ENCODE data around the gene CSNK2A1.
A peak's percentile ranks its signal among the peaks of the same experiment; 100 is the strongest.
"Not testable (repeated sequence)": the region's sequence is repeated elsewhere in the genome, so short reads cannot be mapped to it uniquely, and the experiment has no call there.

The CSNK2A1 gene

DNA sequence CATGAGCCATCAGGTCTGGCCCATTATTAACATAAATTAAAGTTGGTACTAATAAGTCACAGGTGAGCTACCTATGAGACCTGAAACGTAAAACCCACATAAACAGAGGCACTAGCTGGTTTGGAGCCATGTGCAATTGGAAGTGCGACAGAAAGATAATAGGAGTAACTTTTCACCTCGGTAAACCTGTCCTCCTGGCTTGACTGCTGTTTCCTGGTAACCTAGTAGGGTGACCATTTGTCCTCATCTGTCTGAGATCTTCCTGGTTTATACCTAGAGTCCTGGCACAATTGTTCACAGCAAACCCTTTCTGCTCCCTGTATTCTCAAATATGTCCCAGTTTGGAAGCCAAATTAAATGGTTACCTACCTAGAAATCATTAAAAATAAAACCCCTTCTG lies 88.6 kb downstream of the CSNK2A1 start:
- DNase-seq (ENCODE audit: low spot score) = no peak

GRCh38 chr20:452021-452420 lies 91.6 kb downstream of the CSNK2A1 start:
- not testable (repeated sequence) for DNase-seq (ENCODE audit: low spot score)

DNA sequence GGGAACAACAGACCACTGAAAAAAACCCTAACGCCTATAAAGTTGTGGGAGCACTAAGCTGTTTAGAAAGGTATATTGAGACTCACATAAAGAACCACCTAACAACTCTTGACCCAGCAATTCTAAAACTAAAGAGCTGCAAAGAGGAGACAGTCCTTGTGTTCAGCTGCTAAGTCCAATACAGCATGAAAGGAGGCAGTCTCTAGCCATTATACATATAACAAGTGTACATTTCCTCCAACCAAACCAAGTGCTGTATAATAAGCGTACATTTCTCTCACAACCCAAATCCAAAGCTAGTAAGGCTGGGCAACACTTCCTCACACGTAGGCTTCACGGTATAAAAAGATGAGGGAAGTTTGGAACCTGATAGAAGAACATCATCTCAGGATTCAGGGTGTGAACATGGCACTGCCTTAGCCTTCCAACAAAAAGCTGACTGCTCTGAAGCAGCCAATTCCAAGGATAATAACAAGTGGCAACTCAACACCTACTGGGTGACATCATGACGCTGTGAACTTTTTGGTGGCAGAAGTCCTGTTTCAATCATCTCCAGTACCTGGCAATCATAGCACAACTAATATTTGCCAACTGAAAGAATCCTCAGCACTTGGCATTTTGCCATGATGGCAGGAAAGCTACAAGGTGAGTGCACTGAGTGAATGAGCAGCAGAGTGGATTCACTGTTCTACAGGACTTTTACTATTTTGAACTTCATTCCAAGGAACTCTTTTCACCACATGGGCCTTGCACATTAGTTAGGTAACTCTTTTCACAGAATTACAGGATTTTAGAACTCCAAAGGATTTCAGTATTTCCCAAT lies 97.9 kb downstream of the CSNK2A1 start:
- no peak for DNase-seq (ENCODE audit: low spot score)

DNA sequence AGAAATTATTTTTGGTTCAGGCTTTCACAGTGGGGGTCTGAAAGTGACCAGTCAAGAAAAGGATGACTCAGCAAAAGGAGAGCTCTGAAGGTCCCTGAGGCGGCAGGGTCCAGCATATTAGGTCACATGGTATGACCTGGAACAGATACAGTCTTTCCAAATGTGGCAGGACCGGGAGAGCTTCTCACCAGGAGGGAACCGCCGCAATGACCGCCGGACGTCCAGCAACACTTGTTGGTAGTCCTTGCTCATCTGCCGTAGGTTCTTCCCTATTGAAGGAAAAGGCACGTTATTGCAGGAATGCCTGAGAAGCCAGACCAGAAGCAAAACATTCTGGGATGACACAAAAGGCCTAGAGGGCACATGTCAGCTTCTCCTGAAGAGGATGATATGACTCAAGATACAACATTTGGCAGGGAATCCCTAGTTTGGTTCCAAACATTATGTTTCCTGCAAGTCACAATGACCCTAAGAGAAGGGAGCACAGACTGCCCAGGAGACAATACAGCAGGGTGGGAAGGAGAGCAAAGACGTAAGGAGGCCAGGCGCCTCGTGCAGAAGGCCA lies 98.6 kb downstream of the CSNK2A1 start:
- no peak for DNase-seq (ENCODE audit: low spot score)

DNA sequence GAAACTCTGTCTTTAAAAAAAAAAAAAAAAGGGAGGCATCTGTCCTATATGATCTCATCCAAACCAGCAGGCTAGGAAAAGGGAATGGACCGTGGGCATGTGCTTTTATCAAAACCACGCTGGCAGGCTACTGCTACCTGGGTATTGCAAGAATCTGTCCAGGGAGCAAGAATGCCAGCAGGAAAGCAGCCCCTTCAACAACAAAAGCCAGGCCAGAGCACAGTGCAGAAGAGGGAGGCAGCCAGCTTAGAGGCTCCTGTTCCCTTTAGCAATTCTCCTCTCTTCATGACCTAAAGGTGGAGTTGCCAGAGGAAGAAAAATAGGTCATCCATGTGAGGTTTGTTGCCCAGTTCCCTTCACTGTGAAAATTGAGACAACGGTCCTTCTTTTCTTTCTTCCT lies 99.5 kb downstream of the CSNK2A1 start:
- DNase-seq (ENCODE audit: low spot score) = no peak

- DNase-seq (ENCODE audit: low spot score) = no peak
Observed at GRCh38 chr20:443223-443775, 100.3 kb downstream of the CSNK2A1 start.

GRCh38 chr20:440636-441035 lies 103.0 kb downstream of the CSNK2A1 start:
- no peak for DNase-seq (ENCODE audit: low spot score)

DNA sequence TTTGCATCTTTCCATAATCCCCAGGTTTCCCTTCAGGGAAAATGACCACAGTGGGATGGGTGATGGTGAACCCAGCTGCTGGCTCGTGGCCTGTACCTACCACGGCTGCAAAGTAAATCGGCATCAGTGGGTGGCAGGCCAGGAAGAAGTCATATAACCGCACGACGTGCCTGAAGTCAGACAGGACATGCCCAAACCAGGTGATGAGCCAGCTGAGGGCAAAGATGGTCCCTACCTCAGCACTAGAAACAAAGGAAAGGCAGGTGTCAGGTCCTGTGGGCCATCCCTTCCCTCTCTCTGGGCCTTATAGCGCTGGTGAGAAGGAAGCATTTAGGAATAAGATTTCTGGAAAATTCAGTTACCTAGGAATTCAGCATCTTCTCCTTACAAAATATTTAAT lies 103.4 kb downstream of the CSNK2A1 start:
- DNase-seq (ENCODE audit: low spot score) = no peak

GRCh38 chr20:438571-439469 lies 104.8 kb downstream of the CSNK2A1 start:
- no peak for DNase-seq (ENCODE audit: low spot score)

GRCh38 chr20:437787-438486 lies 105.7 kb downstream of the CSNK2A1 start:
- DNase-seq (ENCODE audit: low spot score) = peak; percentile 59

- no peak for DNase-seq (ENCODE audit: low spot score)
Observed at GRCh38 chr20:436476-436875, 107.1 kb downstream of the CSNK2A1 start.

GRCh38 chr20:435558-435957 lies 108.0 kb downstream of the CSNK2A1 start:
- DNase-seq (ENCODE audit: low spot score) = no peak

DNA sequence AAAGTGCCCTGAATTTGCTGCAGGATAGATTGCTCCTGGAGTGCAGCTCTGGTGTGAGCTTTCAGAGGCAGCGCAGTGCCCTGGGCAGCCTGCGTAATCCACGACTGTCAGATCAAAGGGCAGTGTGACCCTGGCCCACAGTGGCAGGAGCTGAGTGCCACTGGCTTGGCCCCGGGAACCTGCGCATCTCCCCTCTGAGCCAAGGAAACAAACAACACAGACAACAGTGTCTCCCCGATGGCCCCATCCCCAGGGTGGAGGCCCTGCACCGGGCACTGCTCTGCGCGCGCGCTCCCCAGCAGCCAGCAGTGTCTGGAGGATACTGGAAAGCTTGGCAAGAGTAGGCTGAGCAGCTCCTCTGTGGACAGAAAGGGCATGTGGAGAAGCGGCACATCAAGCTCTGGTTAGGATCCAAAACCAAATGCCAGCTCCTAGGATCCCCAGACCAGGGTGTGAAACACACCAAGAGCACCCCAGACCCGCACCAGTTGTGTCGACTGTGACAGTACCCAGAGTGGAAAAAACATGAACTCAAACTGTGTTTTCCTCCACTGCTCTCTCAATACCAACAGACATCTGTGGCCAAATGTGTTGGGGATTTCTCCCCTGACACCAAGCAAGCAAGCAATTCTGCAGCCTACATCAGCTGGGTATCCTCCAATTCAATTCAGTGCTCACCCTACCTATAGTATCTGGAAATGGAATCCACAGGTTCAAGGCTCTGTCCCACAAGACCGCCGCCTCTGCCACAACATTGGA lies 108.8 kb downstream of the CSNK2A1 start:
- no peak for DNase-seq (ENCODE audit: low spot score)

- no peak for DNase-seq (ENCODE audit: low spot score)
Observed at GRCh38 chr20:434221-434620, 109.4 kb downstream of the CSNK2A1 start.

DNA sequence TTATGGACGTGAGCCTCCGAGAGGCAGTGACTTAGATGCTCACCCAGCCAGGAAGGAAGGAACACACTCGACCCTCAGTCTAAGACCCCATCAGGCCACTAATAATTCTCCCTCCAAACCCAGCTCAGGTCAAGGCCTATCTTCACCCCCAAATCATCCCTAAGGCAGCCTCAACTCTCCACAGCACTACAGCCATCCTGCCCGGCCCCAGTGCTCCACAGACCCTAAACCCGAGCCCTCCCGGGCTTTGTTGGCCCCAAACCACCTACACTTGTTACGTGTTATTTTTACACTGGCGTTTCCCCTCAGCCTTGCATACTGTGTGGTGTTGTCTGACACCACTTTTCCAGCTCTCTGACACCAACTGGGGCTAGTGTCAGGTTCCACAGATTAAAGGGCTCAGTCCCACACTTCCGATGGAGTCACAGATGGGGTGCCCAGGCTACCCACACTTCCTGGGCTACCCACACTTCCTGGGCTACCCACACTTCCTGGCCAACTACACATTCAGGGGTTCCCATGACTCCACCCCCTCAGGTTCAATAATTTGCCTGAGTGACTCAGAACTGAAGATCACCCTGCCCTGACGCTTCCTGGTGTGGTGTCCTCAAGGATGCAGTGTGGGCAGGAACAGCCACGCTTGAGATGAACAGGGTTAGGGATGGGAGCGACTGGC lies 110.2 kb downstream of the CSNK2A1 start:
- no peak for DNase-seq (ENCODE audit: low spot score)

- no peak for DNase-seq (ENCODE audit: low spot score)
Observed at GRCh38 chr20:432677-433299, 110.8 kb downstream of the CSNK2A1 start.

DNA sequence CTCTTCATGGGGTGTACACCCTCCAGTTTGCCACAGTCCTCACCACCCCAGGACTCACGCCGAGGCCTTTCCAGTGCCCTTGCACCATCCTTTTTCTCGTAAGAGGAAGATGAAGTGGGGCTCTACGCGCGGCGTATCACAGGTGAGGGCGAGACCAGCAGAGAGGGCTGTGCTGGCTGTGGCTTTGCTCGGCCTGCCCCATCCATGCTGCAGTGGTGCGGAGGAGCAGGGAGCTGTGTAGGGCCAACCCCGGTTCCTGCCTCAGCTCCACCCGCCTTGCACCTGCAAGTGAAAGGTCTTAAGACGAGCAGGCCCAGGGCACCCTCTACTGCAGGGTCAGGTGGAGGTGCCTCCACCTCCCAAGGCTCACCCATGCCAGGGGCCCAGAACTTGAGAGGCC lies 111.4 kb downstream of the CSNK2A1 start:
- no peak for DNase-seq (ENCODE audit: low spot score)

- peak; percentile 75 for DNase-seq (ENCODE audit: low spot score)
Observed at GRCh38 chr20:431012-431904, 112.3 kb downstream of the CSNK2A1 start.

Measured in putamen (tissue), 1 donor.